ENCODE measurements around the gene FRYL.

DNA sequence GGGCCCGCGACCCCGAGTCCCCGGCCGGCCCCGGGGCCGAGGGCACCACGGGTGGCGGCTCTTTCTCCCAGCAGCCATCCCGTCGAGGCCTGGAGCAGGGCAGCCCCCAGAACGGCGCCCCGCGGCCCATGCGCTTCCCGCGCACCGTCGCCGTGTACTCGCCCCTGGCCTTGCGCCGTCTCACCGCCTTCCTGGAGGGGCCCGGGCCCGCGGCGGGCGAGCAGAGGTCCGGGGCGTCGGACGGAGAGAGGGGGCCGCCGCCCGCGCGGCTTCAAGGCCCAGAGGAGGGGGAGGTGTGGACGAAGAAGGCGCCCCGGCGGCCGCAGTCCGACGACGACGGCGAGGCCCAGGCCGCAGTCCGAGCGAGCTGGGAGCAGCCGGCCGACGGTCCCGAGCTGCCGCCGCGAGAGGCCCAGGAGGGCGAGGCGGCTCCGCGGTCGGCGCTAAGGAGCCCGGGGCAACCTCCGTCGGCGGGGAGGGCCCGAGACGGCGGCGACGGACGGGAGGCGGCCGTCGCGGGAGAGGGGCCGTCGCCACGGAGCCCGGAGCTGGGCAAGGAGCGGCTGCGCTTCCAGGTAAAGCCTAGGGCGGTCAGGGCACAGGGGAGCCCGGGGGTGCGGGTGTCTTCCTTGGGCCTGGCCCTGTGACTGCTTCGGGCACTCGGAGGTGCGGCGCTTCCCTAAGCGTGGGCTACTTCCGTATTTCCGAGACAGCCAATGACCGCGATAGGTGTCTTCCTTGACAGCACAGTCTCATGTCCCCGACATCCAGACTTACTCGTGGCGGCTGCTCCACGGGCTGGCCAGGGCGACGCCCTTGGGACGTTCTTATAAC lies 289.2 kb downstream of the FRYL start:
- TF ChIP-seq POLR2A (IDR thresholded peaks at IDR 0.05), result no peak
- TF ChIP-seq, protein P1, sequence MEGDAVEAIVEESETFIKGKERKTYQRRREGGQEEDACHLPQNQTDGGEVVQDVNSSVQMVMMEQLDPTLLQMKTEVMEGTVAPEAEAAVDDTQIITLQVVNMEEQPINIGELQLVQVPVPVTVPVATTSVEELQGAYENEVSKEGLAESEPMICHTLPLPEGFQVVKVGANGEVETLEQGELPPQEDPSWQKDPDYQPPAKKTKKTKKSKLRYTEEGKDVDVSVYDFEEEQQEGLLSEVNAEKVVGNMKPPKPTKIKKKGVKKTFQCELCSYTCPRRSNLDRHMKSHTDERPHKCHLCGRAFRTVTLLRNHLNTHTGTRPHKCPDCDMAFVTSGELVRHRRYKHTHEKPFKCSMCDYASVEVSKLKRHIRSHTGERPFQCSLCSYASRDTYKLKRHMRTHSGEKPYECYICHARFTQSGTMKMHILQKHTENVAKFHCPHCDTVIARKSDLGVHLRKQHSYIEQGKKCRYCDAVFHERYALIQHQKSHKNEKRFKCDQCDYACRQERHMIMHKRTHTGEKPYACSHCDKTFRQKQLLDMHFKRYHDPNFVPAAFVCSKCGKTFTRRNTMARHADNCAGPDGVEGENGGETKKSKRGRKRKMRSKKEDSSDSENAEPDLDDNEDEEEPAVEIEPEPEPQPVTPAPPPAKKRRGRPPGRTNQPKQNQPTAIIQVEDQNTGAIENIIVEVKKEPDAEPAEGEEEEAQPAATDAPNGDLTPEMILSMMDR (IDR thresholded peaks at IDR 0.05), result no peak
